ENCODE measurements around the gene ZFYVE26.

The ZFYVE26 gene

DNA sequence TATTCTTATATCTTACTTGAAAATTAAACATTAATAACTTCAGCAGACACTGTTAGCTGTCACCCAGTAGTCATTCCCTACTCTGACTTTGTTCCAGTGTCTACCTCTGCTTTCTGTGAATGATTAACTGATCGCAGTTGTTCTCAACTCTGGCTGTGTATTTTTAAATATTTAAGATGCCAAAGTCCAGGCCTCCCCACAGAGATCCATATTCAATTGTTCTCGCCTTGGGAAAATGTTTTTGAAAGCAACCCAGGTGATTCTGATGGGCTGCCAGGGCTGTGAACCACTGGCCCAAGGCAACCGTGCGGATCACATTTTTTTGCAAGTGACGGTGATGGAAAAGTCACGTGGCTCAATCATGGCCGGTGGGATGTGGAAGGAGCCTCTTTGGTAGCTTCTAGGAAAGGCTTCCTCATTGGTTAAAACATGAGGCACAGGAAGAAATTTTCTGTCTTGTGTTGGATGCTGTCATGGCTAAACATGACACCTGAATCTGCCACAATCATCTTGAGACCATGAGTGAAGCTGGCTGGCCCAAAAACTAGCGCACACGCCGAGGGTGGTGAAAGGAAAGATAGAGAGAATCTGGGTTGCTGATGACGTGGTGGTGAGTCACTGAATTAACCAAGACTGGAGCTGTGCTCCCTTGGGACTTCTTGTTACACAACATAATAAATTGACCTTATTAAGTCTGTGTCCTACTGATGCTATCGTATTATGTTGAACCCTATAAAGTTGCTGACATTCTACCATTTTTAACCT, 77.5 kb downstream of the ZFYVE26 start (continued):
- no peak for TF ChIP-seq ZNF560 (tag by site-specific recombination; IDR thresholded peaks at IDR 0.05; ENCODE audit: borderline replicate concordance)
- no peak for TF ChIP-seq ZNF488 (tag by site-specific recombination; IDR thresholded peaks at IDR 0.05)

- TF ChIP-seq ZNF544 (tag by site-specific recombination; IDR thresholded peaks at IDR 0.05), result no peak
- no peak for TF ChIP-seq ZNF174 (tag by site-specific recombination; IDR thresholded peaks at IDR 0.05)
- TF ChIP-seq ZNF24 (tag by site-specific recombination; IDR thresholded peaks at IDR 0.05), result no peak
- no peak for TF ChIP-seq MEIS1 (CRISPR knock-in tag; IDR thresholded peaks at IDR 0.05; ENCODE audit: borderline replicate concordance)
- no peak for TF ChIP-seq ZBTB26 (tag by site-specific recombination; optimal IDR thresholded peaks at IDR 0.05)
- no peak for TF ChIP-seq ZNF148 (tag by site-specific recombination; IDR thresholded peaks at IDR 0.05; ENCODE audit: borderline replicate concordance)
- TF ChIP-seq ZXDB (tag by site-specific recombination; IDR thresholded peaks at IDR 0.05), result no peak
- no peak for TF ChIP-seq ZNF529 (tag by site-specific recombination; IDR thresholded peaks at IDR 0.05; ENCODE audit: insufficient replicate concordance)
- no peak for TF ChIP-seq ZNF274 (IDR thresholded peaks at IDR 0.05; ENCODE audit: low read length)
- no peak for TF ChIP-seq ZNF274 (tag by site-specific recombination; IDR thresholded peaks at IDR 0.05; ENCODE audit: borderline replicate concordance)
- TF ChIP-seq SP7 (tag by site-specific recombination; IDR thresholded peaks at IDR 0.05), result no peak
- no peak for TF ChIP-seq ZNF623 (tag by site-specific recombination; IDR thresholded peaks at IDR 0.05)
- TF ChIP-seq ZNF610 (tag by site-specific recombination; IDR thresholded peaks at IDR 0.05; ENCODE audit: borderline replicate concordance), result no peak
- TF ChIP-seq KLF9 (tag by site-specific recombination; IDR thresholded peaks at IDR 0.05; ENCODE audit: low read depth), result no peak
- TF ChIP-seq ZNF112 (tag by site-specific recombination; IDR thresholded peaks at IDR 0.05), result no peak
- no peak for TF ChIP-seq ZNF146 (tag by site-specific recombination; IDR thresholded peaks at IDR 0.05)
- Histone ChIP-seq H3K27ac (ENCODE audit: extremely low read depth, low read depth, low read length) (no peak overlapping the region), H3K9me3 (ENCODE audit: control insufficient read depth, insufficient read depth, low read depth, low read length) (no peaks in the 10 kb centered on the region), H3K36me3 (ENCODE audit: control insufficient read depth in 2 of 2, insufficient read depth in 1 of 2, low read length in 2 of 2) (no peaks in the 10 kb centered on the region), H3K4me1 (ENCODE audit: control insufficient read depth, insufficient read depth, low read length) (no peaks in the 10 kb centered on the region), H3K4me3 (ENCODE audit: low read depth, low read length) (no peak overlapping the region)
- POLR2A ChIA-PET, result no interaction called here
- CTCF ChIA-PET, result no interaction called here
Measured at GRCh38 chr14:67736771-67737170, 79.6 kb downstream of the ZFYVE26 start.
